GM21423 (cell line): ENCODE measurements around the gene CAGE1.

Source experiments
- ATAC-seq: cut with Tn5 transposase; IDR thresholded peaks from one replicate; pipeline ENCODE4 v1.9.1; 2021; ENCODE audit warnings: mild to moderate bottlenecking, moderate library complexity; ENCODE audit not compliant: unreplicated experiment

CAGE1 gene

DNA sequence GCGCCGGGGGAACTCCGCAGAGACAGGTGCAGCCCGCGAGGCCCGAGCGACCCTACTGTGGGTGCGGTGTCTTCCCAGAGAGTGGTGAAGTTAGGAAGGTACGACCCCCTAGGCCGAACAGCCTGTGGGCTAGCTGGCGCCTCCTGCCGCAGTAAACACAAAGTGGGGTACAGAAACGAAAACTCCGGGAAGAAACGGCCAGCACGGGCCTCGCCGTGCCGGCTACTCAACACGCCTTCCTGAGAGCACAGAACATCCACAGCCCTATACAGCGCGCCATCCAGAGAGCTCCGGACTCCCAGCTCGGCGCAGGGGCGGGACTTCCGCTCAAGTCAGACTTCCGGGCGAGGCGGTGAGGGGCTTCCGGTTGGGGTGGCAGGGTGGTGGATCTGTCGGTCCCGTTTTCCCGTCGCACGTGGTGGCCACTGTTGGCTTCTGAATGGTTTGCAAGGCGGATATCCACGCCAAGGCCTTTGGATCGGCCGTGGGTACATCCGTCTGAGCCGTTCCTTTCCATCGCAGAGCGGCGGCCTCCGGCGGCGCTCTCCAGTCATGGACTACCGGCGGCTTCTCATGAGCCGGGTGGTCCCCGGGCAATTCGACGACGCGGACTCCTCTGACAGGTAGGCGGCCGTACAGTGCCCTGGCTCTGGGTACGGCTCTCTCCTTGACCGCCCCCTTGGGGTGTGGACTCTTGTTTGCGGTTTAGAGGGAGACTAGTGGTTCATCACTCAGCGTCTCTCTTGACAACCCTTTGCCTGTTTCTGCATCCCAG lies at the start of gene CAGE1, which contains the start of gene RIOK1:
Gene CAGE1, minus strand, starts transcription at position 292 of the 775 bp plus-strand sequence. CDS start 2,569 bp downstream, outside the sequence.
Gene RIOK1, plus strand, starts transcription at position 358 of the 775 bp plus-strand sequence. Its CDS starts 195 bp downstream, at position 553.
- peak; percentile 97 for ATAC-seq

DNA sequence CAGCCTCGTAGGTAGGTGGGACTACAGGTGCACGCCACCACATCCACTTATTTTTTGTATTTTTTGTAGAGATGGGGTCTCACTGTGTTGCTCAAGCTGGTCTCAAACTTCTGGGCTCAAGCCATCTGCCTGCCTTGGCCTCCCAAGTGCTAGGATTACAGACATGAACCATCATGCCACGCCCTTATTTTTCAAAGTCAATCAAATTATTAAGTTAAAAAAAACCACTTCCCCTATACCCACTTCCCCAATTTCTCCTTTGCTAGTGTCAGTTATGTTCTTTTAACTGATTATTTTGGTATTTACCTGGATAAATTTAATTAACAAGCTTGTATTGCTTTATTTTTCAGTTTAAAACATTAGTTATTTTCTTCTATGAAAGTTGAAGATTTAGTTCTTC lies 49.7 kb upstream of the CAGE1 start:
- no peak for ATAC-seq

DNA sequence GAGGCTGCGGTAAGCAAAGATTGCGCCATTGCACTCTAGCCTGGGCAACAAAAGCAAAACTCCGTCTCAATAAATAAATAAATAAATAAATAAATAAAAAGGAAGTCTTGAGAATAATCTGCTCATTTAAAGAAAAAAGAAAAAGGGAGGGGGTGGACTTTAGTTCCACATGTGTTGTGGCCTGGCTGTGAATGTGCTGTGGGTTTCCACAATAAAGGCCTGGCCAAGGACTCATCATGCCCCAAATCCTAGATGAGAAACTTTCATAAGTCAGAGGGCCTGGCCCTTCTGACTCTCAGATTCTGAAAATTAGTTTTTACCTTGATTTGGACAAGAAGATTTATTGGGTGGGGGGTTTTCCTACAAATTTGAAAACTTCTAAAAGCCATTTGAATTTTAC lies 48.5 kb upstream of the CAGE1 start:
- no peak for ATAC-seq

DNA sequence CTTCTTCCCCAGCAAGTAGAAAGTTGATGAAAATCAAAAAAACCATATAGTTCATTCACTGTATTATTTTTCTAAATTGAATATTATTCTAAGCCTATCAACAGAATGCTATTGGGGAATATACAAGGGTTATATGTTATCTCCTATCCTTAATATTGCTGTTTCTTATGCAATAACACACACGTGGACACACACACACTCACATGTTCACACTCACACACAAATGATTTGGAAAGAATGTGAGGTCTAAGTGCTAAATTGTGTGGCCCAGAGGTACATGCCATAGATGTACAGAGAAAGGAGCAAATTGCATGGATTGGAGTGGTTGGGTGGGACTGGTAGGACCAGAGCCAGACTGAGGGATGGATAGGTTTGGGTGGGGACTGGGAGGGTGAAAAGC lies 45.1 kb upstream of the CAGE1 start:
- ATAC-seq: no peak

DNA sequence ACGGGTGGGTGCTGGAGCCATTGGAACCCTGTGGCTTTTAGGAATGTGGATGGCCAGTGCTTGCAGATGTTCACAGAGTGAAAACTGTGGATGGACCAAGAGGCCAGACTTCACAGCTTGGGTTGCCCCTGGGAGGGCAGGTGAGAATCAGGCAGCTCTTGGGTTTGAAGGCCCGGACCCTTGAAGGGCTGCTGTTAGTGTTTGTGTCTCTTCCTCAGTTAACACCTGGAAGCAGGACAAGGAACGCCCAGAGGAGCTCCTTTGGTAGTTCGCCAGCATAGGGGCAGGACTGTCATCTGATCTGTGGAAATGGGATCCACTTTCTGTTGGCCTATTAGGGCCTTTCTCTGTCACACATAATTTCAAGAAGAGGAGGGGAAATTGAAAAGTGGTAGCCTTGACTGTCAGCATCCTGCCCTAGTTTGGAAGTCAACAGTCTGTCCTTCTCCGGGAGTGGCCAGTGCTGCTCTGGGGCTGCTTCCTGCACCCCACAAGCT lies 43.6 kb upstream of the CAGE1 start:
- no peak for ATAC-seq

DNA sequence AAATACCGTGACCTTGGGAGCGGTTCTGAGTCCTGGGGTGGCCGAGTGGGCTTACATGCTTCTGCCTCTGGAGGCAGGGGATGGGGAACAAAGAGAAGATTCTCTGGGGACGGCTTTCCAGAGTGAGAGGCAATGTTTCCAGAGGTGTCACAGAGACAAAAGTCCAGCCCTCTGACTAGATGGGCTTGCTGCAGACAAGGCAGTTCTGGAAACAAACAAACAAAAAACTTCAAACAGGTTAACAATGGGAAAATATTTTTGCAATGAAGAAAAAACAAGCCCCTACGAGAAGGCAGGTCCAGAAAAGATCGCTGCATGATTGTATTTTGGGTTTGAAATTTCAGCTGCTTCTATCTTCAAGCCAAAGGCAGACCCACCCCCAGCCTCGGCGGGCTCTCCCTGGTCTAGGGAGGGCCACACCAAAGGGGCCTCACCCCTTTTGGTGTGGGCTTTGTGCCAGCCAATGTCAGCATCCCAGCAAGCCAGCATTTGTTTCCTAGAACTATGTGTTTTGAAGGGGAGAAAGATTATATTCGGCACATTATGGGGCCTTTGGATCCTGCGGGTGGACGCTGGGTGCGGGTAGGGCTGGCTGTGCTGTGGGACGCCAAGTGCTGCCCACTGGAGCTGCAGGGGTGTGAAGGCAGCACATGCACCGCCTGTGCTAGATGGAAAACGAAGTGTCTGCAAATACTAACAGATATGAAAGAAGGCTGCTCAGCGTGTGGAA lies 43.0 kb upstream of the CAGE1 start:
- ATAC-seq: no peak

DNA sequence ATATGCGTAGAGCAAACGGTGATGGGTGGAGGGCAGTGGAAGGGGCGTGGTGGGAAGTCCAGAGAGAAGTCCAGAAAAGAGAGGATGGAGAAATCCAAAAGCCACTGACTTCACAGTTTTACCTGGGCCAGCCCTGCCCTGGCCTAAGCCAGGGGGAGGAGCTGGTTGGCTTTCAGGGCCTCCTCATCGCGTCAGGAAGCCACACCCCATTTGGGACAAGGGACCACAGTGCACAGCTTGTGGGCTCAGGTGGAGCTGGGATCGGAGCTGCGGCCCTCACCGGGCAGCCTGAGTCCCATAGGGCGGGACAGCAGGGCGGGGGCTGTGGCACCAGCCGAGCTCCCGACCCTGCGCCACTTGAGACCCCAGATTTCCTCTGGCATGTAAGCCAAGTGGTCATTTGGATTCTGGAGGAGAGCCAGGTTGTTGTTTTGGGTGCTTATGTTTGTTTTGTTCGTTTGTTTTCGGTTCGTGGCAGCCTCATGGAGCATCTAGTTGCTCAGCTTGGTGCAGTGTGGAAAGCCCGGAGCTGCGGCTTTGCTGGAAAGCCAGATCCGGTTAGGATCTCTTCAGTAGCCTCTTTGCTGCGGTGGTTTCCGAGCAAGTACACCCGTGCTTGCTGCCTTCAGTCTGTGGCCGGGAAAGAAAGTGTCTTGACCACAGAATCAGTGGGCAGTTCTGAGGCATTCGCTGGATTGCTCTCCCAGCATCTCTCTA lies 42.3 kb upstream of the CAGE1 start:
- no peak for ATAC-seq

DNA sequence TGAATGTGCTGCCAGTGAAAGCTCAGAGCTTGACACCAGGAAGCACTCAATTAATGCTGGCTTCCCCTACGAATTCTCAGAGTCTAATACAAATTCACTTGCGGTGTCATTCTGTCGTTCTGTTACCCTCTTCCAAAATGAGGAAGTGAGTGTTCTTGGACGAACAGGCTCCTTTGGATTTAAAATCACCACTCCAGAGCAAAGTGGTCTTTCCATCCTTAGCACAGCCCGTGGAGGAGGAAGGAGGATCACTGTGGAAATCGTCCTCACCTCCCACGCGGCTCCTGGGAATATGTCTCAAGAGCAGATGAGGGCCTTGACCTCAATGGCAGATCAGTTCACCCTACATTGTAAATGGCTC lies 41.8 kb upstream of the CAGE1 start:
- ATAC-seq: no peak

DNA sequence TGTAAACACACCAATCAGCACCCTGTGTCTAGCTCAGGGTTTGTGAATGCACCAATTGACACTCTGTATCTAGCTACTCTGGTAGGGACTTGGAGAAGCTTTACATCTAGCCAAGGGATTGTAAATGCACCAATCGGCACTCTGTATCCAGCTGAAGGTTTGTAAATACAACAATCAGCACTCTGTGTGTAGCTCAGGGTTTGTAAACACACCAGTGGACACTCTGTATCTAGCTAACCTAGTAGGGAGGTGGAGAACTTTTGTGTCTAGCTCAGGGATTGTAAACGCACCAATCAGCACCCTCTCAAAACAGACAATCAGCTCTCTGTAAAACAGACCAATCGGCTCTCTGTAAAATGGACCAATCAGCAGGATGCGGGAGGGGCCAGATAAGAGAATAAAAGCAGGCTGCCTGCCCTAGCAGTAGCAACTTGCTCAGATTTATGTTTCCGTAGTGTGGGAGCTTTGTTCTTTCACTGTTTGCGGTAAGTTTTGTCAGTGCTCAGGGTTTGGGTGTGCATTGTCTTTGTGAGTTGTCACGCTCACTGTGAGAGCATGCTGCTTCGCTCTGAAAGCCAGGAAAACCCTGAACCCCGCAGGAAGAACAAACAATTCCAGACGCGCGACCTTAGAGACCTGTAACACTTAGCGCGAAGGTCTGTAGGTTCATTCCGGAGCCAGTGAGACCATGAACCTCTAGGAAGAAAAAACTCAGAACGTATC lies 37.1 kb upstream of the CAGE1 start:
- no peak for ATAC-seq

DNA sequence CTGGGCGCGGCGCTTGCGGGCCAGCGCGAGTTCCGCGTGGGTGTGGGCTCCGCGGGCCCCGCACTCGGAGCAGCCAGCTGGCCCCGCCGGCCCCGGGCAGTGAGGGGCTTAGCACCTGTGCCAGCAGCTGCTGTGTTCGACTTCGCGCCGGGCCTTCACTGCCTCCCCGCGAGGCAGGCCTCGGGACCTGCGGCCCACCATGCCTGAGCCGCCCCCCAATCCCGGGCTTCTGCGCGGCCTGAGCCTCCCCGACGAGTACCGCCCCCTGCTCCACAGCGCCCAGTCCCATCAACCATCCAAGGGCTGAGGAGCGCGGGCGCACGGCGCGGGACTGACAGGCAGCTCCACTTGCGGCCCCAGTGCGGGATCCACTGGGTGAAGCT lies 36.3 kb upstream of the CAGE1 start:
- no peak for ATAC-seq

DNA sequence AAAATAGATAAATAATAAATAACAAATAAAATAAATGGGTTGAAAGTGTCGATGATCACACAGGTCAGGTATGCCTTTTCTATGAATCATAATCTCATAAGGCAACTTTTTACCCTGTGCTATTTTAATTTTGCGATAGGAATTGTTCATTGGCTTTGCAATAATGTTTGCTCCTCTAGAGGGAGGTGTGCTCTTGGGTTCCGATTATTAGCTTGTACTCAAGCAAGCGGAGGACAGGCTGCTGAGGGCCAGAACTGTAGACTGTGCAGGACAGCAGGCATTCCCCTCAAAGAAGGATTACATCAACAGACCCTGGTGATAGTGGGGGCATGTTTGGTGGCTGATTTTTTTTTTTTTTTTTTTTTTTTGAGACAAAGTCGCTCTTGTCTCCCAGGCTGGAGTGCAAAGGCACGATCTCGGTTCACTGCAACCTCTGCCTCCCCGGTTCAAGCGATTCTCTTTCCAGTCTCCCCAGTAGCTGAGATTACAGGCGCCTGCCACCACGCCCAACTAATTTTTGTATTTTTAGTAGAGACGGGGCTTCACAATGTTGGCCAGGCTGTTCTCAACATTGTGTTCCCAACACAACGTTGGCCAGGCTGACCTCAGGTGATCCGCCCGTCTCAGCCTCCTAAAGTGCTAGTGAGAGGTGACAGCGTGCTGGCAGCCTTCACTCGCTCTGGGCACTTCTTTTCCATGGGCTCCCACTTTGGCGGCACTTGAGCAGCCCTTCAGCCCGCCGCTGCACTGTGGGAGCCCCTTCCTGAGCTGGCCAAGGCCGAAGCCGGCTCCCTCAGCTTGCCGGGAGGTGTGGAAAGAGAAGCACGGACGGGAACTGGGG lies 35.6 kb upstream of the CAGE1 start:
- no peak for ATAC-seq

DNA sequence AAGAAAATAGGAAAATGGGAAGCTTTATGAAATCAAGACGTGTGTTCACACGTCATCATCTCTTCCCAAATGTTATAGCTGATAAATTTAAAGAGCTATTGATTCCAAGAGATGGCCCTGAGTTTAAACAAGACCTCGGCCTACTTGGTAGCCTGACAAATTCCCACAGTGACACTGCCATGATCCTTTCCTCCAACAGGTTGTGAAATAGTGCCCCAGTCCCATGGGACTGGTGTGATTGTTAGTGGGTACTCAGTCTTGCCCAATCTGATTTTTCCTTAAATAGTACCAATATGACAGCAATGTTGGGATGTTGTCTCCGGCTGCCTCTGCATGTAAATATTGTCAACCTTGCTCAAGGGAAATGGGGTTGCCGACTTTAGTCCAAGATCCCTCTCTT lies 34.5 kb upstream of the CAGE1 start:
- no peak for ATAC-seq

DNA sequence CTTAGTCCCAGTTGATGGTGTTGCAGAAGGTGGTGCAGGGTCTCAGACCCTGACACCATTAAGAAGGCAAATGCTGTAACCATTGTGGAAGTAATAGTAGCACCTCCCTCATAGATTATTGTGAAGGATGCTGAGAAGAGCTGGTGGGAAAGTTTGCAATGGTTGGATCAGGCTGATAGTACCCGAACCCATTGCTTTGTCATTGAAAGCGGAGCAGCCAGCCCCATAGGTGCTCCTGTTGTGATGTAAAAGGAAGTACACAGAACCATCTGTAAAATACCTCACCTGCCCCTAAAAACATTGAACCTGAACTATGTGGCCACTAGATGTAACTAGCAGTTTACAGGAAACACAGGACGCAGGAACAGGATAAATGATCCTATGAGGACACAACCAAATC lies 31.5 kb upstream of the CAGE1 start:
- no peak for ATAC-seq

DNA sequence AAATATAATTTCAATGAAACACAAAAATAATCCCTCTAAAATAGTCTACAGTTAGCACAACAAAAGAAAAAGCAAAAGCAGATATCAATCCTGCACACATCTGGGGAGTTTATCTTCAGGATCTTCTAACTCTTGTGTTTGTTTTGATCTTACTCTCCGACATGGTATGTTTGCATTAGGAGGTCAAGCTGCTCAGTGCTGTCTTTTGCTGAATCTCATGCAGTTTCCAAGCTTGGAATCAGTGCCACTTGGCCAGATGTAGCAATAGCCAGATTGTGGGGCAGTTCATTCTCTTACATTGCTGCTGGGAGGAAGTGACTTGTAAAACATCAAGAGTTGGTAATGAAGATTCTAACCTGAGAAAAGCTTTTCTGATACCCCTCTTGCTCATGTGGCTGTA lies 29.5 kb upstream of the CAGE1 start:
- ATAC-seq: no peak

DNA sequence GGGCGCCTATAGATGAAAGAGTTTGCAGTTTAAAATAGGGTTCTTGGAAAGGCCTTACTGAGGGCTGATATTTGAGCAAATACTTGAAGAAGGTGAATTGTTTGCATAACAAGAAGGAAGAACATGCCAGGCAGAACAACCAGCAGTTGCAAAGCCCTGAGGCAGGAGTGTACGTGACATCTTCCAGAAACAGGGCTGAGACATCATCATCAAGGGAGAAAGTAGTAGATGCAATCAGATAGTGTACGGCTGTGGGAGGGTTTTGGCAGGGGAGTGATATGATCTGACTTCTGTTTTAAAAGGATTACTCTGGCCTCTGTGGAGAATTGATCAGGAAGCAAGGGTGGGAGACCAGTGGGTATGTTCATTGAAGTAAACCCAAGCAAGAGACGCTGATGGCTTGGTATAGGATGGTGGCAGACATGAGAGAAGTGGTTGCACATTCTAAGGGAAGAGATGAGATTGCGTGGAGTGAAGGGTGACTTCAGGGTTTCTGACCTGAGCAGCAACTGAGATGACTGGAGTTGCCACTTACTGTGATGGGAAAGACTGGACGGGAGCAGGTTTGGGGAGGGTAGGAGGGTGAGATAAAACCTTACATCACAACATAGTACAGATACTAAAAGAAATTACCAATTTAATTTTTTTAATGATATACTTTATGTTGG lies 28.8 kb upstream of the CAGE1 start:
- ATAC-seq: no peak

DNA sequence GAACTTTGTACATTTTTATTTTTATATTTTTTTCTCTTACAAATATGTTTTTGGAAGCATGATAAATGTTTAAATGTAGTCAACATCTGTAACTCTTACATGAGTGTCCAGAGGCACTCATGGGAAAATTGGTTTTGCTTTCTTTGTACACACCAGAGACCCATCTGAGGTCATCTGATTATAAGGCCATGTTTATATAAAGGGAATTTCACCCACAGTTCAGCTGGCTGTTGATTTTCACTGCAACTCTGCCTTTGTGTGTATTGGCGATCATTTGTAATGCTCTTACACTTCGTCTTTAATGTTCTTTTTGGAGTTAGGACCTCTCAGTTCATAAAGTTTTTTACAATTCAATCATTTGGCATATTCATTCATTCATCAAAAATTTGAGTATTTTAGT lies 28.1 kb upstream of the CAGE1 start:
- ATAC-seq: no peak

DNA sequence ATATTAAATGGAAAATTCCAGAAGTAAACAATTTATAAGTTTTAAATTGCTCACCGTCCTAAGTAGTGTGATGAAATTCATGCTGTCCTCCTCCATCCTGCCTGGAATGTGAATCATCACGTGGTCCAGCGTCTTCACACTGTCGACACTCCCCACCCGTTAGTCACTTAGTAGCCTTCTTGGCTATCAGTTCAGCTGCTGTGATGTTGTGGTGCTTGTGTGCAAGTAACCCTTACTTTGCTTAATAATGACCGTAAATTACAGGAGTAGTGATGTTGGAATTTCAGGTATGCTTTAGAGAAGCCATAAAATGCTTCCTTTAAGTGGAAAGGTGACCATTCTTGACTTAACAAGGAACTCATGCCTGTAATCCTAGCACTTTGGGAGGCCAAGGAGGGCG lies 25.3 kb upstream of the CAGE1 start:
- no peak for ATAC-seq

DNA sequence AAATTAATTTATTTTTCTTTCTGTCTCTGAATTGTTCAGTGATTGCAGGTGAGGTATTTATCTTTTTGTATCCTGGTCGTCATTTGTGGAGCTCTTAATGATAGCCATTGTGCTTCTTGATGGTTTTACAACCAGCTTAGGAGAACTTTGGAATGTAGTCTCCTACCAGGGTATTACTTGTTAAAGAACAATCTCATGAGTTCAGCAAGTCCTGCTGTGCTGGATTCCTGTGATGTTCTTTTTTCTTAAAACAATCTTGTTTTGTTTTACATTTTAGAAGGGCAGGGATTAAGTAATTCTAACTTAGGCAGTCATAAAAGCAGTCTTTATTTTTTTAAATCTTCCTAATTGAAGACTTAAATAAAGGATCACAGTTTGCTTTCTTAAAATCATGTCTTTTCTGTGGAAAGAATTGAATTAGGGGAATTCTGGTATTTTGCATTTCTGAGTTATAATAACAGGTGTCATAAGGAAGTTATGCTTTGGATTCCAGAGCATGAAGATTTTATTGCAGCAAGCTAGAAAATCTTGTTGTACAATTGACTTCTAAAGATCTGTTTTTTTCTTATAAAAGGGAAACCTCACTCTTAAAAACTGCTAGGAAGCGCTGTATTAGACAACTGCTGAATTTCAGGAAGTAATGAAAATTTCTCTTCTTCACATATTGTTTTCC lies 23.7 kb upstream of the CAGE1 start:
- ATAC-seq: no peak

DNA sequence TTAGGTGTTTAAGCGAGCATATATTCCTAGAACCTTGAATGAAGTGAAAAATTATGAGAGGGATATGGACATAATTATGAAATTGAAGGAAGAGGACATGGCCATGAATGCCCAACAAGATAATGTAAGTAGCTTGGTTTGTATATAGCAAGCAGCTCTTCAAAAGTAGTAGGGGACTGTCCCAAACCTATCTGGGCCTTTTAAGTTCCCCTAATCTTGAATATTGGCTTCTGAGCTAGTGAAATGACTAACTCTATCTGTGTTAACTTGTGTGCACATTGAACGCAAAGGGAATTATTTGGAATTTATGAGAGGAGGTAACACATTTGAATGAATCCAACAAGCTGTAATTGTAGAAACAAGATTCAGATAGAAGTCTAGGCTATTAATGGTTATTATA lies 21.8 kb upstream of the CAGE1 start:
- no peak for ATAC-seq
